DOHH2 (cell line): Measurements from ENCODE around the gene ITPR1.

Source experiments
- EZH2phosphoT487 ChIP-seq: fragments of 200-600 bp; sonication (generic); IDR thresholded peaks from 2 replicates; pipeline ENCODE4 v1.6.1; 2017; ENCODE audit warnings: borderline replicate concordance, mild to moderate bottlenecking, antibody characterized with exemption, low read length, moderate library complexity, mixed read lengths
- TF ChIP-seq, protein P1 (sequence below): fragments of 200-600 bp; sonication (generic); IDR thresholded peaks from one replicate; pipeline ENCODE4 v1.5.1; 2014; ENCODE audit warnings: antibody characterized with exemption, mild to moderate bottlenecking, low read depth, low read length; ENCODE audit not compliant: poor library complexity, severe bottlenecking

GRCh38 chr3:4745235-4745610 lies 252.1 kb downstream of the ITPR1 start:
- TF ChIP-seq, protein P1, sequence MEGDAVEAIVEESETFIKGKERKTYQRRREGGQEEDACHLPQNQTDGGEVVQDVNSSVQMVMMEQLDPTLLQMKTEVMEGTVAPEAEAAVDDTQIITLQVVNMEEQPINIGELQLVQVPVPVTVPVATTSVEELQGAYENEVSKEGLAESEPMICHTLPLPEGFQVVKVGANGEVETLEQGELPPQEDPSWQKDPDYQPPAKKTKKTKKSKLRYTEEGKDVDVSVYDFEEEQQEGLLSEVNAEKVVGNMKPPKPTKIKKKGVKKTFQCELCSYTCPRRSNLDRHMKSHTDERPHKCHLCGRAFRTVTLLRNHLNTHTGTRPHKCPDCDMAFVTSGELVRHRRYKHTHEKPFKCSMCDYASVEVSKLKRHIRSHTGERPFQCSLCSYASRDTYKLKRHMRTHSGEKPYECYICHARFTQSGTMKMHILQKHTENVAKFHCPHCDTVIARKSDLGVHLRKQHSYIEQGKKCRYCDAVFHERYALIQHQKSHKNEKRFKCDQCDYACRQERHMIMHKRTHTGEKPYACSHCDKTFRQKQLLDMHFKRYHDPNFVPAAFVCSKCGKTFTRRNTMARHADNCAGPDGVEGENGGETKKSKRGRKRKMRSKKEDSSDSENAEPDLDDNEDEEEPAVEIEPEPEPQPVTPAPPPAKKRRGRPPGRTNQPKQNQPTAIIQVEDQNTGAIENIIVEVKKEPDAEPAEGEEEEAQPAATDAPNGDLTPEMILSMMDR = no peak
- TF ChIP-seq EZH2phosphoT487 = no peak
